NCI-H510A treated with DMSO at 0.1 percent for 48 hours (cell line): Measurements from ENCODE around the gene TRPC1.
"Not testable (repeated sequence)": the region's sequence is repeated elsewhere in the genome, so short reads cannot be mapped to it uniquely, and the experiment has no call there.

Experiments used
- DNase-seq: peaks from one replicate; lab custom pipeline; 2025; lab: John Stamatoyannopoulos, UW

TRPC1 gene

DNA sequence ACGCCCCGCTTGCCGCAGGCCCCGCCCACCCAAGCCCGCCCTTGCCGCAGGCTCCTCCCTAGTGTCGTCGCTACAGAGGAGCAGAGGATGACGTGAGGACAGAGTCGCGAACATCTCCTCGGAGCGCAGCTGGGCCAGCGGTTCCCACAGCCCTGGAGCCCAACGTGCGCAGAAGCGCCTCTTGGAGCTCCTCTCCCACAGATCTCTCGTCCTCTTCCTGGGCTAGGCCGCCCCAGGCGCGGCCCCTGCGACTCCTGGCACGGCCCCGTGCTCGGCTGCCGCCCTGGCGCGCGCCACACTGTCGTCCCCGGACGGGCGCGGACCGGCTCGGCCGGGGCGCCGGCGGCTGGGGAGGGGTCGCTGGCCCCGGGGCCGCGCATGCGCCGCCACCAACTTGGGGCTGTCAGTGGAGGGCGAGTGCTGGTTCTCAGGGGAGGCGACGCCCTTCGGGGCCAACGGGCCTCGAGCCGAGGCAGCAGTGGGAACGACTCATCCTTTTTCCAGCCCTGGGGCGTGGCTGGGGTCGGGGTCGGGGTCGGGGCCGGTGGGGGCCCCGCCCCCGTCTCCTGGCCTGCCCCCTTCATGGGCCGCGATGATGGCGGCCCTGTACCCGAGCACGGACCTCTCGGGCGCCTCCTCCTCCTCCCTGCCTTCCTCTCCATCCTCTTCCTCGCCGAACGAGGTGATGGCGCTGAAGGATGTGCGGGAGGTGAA is at the start of gene TRPC1:
Gene TRPC1, plus strand, starts transcription at position 67 of the 714 bp plus-strand sequence. Its CDS starts 526 bp downstream, at position 593.
- peak; percentile 46 for DNase-seq

DNA sequence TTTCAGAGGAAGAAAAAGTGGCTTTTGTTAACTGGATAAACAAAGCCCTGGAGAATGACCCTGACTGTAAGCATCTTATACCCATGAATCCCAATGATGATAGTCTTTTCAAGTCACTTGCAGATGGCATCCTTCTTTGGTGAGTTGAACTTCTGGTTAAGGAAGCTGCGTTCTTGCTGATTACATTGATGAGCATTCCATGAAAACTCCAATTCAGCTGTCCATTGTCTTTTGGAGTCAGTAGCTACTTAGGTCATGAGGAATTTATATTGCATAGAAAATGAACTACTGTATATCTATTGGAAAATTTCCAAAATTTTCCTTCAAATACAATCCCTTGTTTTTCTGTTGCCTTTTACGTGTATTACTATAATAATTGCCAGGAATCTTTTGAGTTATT is 47.7 kb upstream of the TRPC1 start:
- DNase-seq, result no peak

GRCh38 chr3:142680710-142681109 is 43.1 kb upstream of the TRPC1 start:
- DNase-seq, result no peak

DNA sequence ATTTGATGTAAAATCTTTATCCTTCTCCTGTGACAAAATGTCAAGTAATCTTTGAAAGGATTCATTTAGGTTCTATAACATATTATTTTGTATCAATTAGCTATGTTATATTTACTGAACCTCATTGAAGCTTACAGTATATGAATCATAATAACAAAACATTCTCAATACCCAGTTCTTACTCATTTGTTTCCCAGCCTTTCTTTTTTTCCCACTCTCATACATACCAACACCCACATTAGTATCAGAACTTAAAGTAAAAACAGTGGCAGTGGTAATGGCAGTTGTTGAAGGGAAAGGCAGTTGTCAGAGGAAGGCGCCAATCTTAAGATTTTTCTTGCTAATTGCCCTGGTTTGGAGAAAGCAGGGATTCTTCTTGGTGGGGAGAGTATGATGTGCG is 33.2 kb upstream of the TRPC1 start:
- no peak for DNase-seq

GRCh38 chr3:142691527-142691926 is 32.3 kb upstream of the TRPC1 start:
- no peak for DNase-seq

- DNase-seq, result no peak
These were observed 30.5 kb upstream of the TRPC1 start for GRCh38 chr3:142693136-142693853.

- DNase-seq, result no peak
These were observed 29.6 kb upstream of the TRPC1 start for GRCh38 chr3:142694225-142694624.

- DNase-seq, result no peak
These were observed 18.6 kb upstream of the TRPC1 start for GRCh38 chr3:142705198-142705597.

- no peak for DNase-seq
These were observed 17.3 kb upstream of the TRPC1 start for GRCh38 chr3:142706321-142707127.

GRCh38 chr3:142709207-142709606 is 14.6 kb upstream of the TRPC1 start:
- no peak for DNase-seq

DNA sequence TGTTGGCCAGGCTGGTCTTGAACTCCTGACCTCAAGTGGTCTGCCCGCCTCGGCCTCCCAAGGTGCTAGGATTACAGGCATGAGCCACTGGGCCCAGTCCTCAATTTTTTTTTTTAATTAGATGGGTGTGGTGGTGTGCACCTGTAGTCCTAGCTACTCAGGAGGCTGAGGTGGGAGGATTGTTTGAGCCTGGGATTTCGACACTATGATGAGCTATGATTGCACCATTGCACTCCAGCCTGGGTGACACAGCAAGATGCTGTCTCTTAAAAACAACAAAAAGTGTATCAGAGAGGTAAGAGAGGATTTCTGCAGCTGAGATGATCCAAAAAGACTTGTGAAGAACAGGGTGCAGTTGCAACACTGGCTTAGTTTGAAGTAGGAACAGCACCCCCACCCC is 9.0 kb upstream of the TRPC1 start:
- not testable (repeated sequence) for DNase-seq

GRCh38 chr3:142716102-142716501 is 7.7 kb upstream of the TRPC1 start:
- no peak for DNase-seq

- no peak for DNase-seq
These were observed 218 bp upstream of the TRPC1 start for GRCh38 chr3:142723665-142723967.

- peak; percentile 38 for DNase-seq
These were observed 985 bp downstream of the TRPC1 start for GRCh38 chr3:142724682-142725356.

- DNase-seq, result no peak
These were observed 1.5 kb downstream of the TRPC1 start for GRCh38 chr3:142725357-142725739.

DNA sequence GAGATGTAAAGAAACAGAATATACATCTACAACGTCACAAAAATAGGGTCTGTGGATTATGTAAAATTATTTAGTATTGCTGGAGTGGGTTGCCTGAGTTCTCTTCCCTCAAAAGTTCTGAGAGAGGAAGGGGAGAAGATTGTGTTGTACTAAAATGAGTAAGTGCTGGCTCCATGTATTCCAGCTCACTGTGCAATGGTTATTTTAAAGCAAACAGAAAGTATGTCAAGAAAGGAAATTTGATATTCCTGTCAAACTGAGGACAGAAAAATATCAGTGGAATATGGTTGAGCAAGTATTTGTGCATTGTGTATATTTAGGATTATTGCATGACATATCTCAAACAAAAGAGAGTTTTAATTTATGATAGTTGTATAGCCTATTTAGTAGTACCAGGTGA is 2.2 kb downstream of the TRPC1 start:
- DNase-seq, result no peak

- DNase-seq, result no peak
These were observed 8.2 kb downstream of the TRPC1 start for GRCh38 chr3:142732066-142732465.

DNA sequence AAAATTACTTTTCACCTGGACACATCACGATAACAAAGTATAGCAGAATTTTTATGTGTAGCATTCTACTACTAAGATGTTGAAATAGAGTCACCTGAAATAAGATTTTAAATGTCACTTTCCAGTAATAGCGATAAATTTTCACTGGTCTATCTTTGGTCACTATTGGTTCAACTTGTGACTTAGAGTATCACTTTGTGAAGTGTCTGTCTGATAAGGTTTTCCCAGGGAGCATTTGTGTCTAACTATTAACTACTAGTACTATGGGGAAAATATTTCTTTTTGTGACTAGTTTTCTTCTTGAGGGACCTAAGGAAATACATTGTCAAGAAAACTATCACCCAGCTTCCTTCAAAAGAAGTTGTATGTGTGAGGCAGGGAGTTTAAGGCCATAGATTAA is 11.0 kb downstream of the TRPC1 start:
- DNase-seq, result no peak

DNA sequence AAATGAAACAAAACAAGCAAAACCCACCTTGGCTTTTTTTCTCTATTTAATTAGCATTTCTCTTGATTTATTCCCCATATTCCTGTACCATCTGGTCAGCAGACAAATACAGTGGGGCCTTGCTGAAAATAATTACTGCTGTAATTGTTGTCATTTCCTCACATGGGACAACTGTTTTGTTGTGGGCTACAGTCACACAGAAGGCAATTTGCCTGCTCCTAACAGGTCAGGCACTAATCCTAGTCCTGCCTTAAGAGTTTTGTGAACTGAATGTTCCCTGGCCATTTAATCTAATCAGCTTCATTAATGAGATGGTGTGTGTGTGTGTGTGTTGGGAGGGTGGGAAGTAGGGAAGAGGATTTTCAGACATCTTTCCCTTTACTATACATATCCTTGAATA is 11.6 kb downstream of the TRPC1 start:
- DNase-seq, result no peak

- DNase-seq, result no peak
These were observed 14.6 kb downstream of the TRPC1 start for GRCh38 chr3:142738396-142738795.

GRCh38 chr3:142746646-142747045 is 22.8 kb downstream of the TRPC1 start:
- no peak for DNase-seq

DNA sequence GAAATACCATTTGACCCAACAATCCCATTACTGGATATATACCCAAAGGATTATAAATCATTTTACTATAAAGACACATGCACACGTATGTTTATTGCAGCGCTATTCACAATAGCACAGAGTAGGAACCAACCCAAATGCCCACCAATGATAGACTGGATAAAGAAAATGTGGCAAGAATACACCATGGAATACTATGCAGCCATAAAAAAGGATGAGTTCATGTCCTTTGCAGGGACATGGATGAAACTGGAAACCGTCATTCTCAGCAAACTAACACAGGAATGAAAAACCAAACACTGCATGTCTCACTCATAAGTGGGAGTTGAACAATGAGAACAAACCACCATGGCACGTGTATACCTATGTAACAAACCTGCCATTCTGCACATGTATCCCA is 26.7 kb downstream of the TRPC1 start:
- DNase-seq, result not testable (repeated sequence)
